Measurements from ENCODE around the gene MEX3A. TPM values are rescaled to one million over a fixed set of nuclear protein-coding genes. Genes with fewer than 3 reads are reported as not detected.

The MEX3A gene
- total and polyA plus RNA-seq, 9 donors = 3.5 to 12.4 (median 9.1) TPM

GRCh38 chr1:156056326-156056849, 25.9 kb downstream of the MEX3A start:
- H3K4me1 ChIP-seq (ENCODE audit: insufficient read depth) = no peaks in the 10 kb centered on the region
- no peaks in the 10 kb centered on the region for H3K36me3 ChIP-seq
- TF ChIP-seq POLR2A (IDR thresholded peaks at IDR 0.05) (no peak), EP300 (IDR thresholded peaks at IDR 0.05) (no peak), CTCF (IDR thresholded peaks at IDR 0.05) (no peak)
- intact Hi-C loops (cut with DNase I) = no loop called here
- DNase-seq = no peak
- 87 to 98% (median 97%) methylated on average over 1 of the region's 1 CpG for WGBS, 3 donors
- no peak overlapping the region for H3K4me3 ChIP-seq
- H3K27me3 ChIP-seq = no peaks in the 10 kb centered on the region
- H3K9me3 ChIP-seq = no peaks in the 10 kb centered on the region
- H3K27ac ChIP-seq = no peak overlapping the region

GRCh38 chr1:156055281-156056048, 26.8 kb downstream of the MEX3A start:
- intact Hi-C loops (cut with DNase I) = loop anchor here in 1 of 4 donors (2.0 kb wide), 1 partner anchor 25 kb away; no protein-coding TSS in a partner anchor
- peak overlapping the region in 1 of 2 donors; percentile 24 for H3K27ac ChIP-seq
- H3K9me3 ChIP-seq = no peaks in the 10 kb centered on the region
- no peaks in the 10 kb centered on the region for H3K4me1 ChIP-seq (ENCODE audit: insufficient read depth)
- H3K27me3 ChIP-seq = no peaks in the 10 kb centered on the region
- DNase-seq = no peak
- 22 to 24% (median 23%) methylated on average over 17 of the region's 17 CpGs for WGBS, 3 donors
- H3K36me3 ChIP-seq = no peaks in the 10 kb centered on the region
- TF ChIP-seq POLR2A (IDR thresholded peaks at IDR 0.05) (no peak), EP300 (IDR thresholded peaks at IDR 0.05) (no peak), CTCF (IDR thresholded peaks at IDR 0.05) (no peak)
- peak overlapping the region; percentile 83 for H3K4me3 ChIP-seq

- Histone ChIP-seq H3K27me3 (no peaks in the 10 kb centered on the region), H3K27ac (peak within 1 kb of the TSS; percentile 82 to 84), H3K36me3 (no peaks in the 10 kb centered on the region), H3K4me1 (ENCODE audit: insufficient read depth) (no peaks in the 10 kb centered on the region), H3K9me3 (no peaks in the 10 kb centered on the region), H3K4me3 (peak within 1 kb of the TSS; percentile 83)
- TF ChIP-seq CTCF (IDR thresholded peaks at IDR 0.05) (peak in 2 of 3 donors; percentile 8 to 25), EP300 (IDR thresholded peaks at IDR 0.05) (no peak), POLR2A (IDR thresholded peaks at IDR 0.05) (peak; percentile 72)
- intact Hi-C loops (cut with DNase I) = loop anchor here in 1 of 4 donors (2.0 kb wide), 1 partner anchor 26 kb away; no protein-coding TSS in a partner anchor
- 0 to 1% (median 0%) methylated on average over 52 to 53 of the region's 53 CpGs for WGBS, 3 donors
- peak; percentile 96 to 98 (median 98) for DNase-seq
Measured at GRCh38 chr1:156054500-156055280, 27.6 kb downstream of the MEX3A start, which contains the start of gene LAMTOR2. Gene LAMTOR2, plus strand, starts transcription at chr1:156054782. Its CDS starts 108 bp downstream, at chr1:156054890.

GRCh38 chr1:156053768-156054499, 28.3 kb downstream of the MEX3A start, which contains the start of gene UBQLN4:
Gene UBQLN4, minus strand, starts transcription at chr1:156053798. Its CDS starts 97 bp downstream, at chr1:156053701.
- WGBS, 3 donors = 0 to 1% (median 1%) methylated on average over 33 to 46 of the region's 49 CpGs
- intact Hi-C loops (cut with DNase I) = loop anchor here in 1 of 4 donors (2.0 kb wide), 1 partner anchor 27 kb away; no protein-coding TSS in a partner anchor
- Histone ChIP-seq H3K36me3 (no peaks in the 10 kb centered on the region), H3K9me3 (no peaks in the 10 kb centered on the region), H3K4me3 (peak within 1 kb of the TSS; percentile 83), H3K4me1 (ENCODE audit: insufficient read depth) (no peaks in the 10 kb centered on the region), H3K27ac (peak within 1 kb of the TSS; percentile 82 to 84), H3K27me3 (no peaks in the 10 kb centered on the region)
- peak; percentile 87 to 92 (median 89) for DNase-seq
- TF ChIP-seq CTCF (IDR thresholded peaks at IDR 0.05) (peak in 2 of 3 donors; percentile 26 to 56), EP300 (IDR thresholded peaks at IDR 0.05) (no peak)

All from ovary (tissue), 9 donors.